H1 (cell line): ENCODE results near the gene MDM1. TPM values are rescaled to one million over a fixed set of nuclear protein-coding genes. Genes with fewer than 3 reads are reported as not detected.

Experiments
- CTCF ChIA-PET: fragments of 300-600 bp; sonication (Branson Sonifier 250); formaldehyde crosslinking; loops from one replicate; lab custom pipeline; 2021; ENCODE audit not compliant: partially characterized antibody; lab: Charles Lee
- POLR2A ChIA-PET: fragments of 300-600 bp; sonication (Branson Sonifier 250); formaldehyde crosslinking; loops from one replicate; lab custom pipeline; 2021; ENCODE audit warnings: inconsistent platforms; ENCODE audit not compliant: partially characterized antibody; lab: Charles Lee
- DNase-seq, 2 experiments: peaks; one replicate each; pipeline versions ENCODE4 v3.0.0 to v3.0.0-alpha.2; 2010 to 2022; ENCODE audit warnings: low spot score in 2 of 2, low read depth in 1 of 2, mixed read lengths in 1 of 2
- FAIRE-seq: peaks from 2 replicates; lab custom pipeline; 2011; peaks lifted over from hg19 to GRCh38; lab: Jason Lieb, UNC
- H2AFZ ChIP-seq: 2 replicates; pipeline ENCODE4 v1.8.1; 2012; ENCODE audit warnings: low read length, inconsistent platforms
- H2AK5ac ChIP-seq: 2 replicates; pipeline ENCODE4 v1.6.1; 2013; ENCODE audit warnings: low read depth, low read length
- H2BK120ac ChIP-seq: replicated peaks from 2 replicates; pipeline ENCODE3; 2013; ENCODE audit warnings: low read depth, low read length, inconsistent platforms
- H2BK12ac ChIP-seq: 2 replicates; pipeline ENCODE4 v1.6.1; 2013; ENCODE audit warnings: low read depth, low read length
- H2BK15ac ChIP-seq: 2 replicates; pipeline ENCODE4 v1.6.1; 2013; ENCODE audit warnings: low read length
- H2BK20ac ChIP-seq: 2 replicates; pipeline ENCODE4 v1.6.1; 2013; ENCODE audit warnings: low read length
- H2BK5ac ChIP-seq: 2 replicates; pipeline ENCODE4 v1.6.1; 2013; ENCODE audit warnings: low read depth, low read length
- H3K14ac ChIP-seq: 2 replicates; pipeline ENCODE4 v1.6.1; 2013; ENCODE audit warnings: inconsistent platforms; ENCODE audit not compliant: insufficient read length
- H3K18ac ChIP-seq: 2 replicates; pipeline ENCODE4 v1.6.1; 2013; ENCODE audit warnings: low read length; ENCODE audit errors: extremely low read depth
- H3K23ac ChIP-seq: 2 replicates; pipeline ENCODE4 v1.6.1; 2013; ENCODE audit warnings: inconsistent platforms; ENCODE audit not compliant: insufficient read length
- H3K23me2 ChIP-seq: 2 replicates; pipeline ENCODE4 v1.6.1; 2013; ENCODE audit warnings: low read depth, low read length
- H3K27ac ChIP-seq: 2 replicates; pipeline ENCODE4 v1.6.1; 2011; ENCODE audit warnings: low read depth, low read length, inconsistent platforms
- H3K27me3 ChIP-seq, 4 experiments: replicated peaks in 1 of 4; 1 replicate in 1 of 4; 2 replicates in 3 of 4; pipeline versions ENCODE4 v1.6.1 to v1.8.1; 2011 to 2013; ENCODE audit warnings: low read length in 3 of 4, mild to moderate bottlenecking in 3 of 4, inconsistent platforms in 2 of 4, mixed read lengths in 2 of 4, moderate library complexity in 1 of 4; ENCODE audit not compliant: control insufficient read depth in 3 of 4, insufficient read depth in 3 of 4; ENCODE audit errors: extremely low read depth in 1 of 4
- H3K36me3 ChIP-seq, 4 experiments: 2 replicates each; pipeline versions ENCODE4 v1.6.1 to v1.8.1; 2011 to 2013; ENCODE audit warnings: mild to moderate bottlenecking in 4 of 4, low read length in 3 of 4, moderate library complexity in 2 of 4, control low read depth in 1 of 4, inconsistent platforms in 1 of 4; ENCODE audit not compliant: insufficient read depth in 4 of 4, control insufficient read depth in 2 of 4
- H3K4ac ChIP-seq: replicated peaks from 2 replicates; pipeline ENCODE3; 2013; ENCODE audit warnings: low read length, low read depth, mixed read lengths, inconsistent platforms; ENCODE audit not compliant: insufficient read length
- H3K4me1 ChIP-seq, 4 experiments: replicated peaks in 1 of 4; 1 replicate in 1 of 4; 2 replicates in 3 of 4; pipeline versions ENCODE4 v1.6.1 to v1.8.1; 2011 to 2013; ENCODE audit warnings: low read length in 3 of 4, inconsistent platforms in 2 of 4, mixed read lengths in 1 of 4; ENCODE audit not compliant: insufficient read depth in 4 of 4, control insufficient read depth in 3 of 4
- H3K4me2 ChIP-seq, 2 experiments: 2 replicates each; pipeline versions ENCODE4 v1.6.1 to v1.8.1; 2011 to 2013; ENCODE audit warnings: low read depth in 2 of 2, low read length in 2 of 2, control low read depth in 1 of 2, inconsistent platforms in 1 of 2, mild to moderate bottlenecking in 1 of 2; ENCODE audit not compliant: insufficient read depth in 1 of 2
- H3K4me3 ChIP-seq, 4 experiments: fragments of 200-600, 300-600 bp in 1 of 4; sonication (generic), shearing (Covaris generic), sonication (Bioruptor Twin) in 1 of 4; 2 replicates each; pipeline versions ENCODE4 v1.5.1 to v1.8.1; 2011 to 2016; ENCODE audit warnings: low read length in 4 of 4, low read depth in 3 of 4, control low read depth in 2 of 4, inconsistent platforms in 2 of 4, mild to moderate bottlenecking in 2 of 4, mixed read lengths in 1 of 4, moderate library complexity in 1 of 4; ENCODE audit not compliant: insufficient read depth in 2 of 4; ENCODE audit errors: extremely low read depth in 1 of 4
- H3K56ac ChIP-seq: replicated peaks from 2 replicates; pipeline ENCODE3; 2013; ENCODE audit warnings: low read depth, mild to moderate bottlenecking, mixed read lengths, low read length, inconsistent platforms; ENCODE audit not compliant: insufficient read length
- H3K79me1 ChIP-seq: 2 replicates; pipeline ENCODE4 v1.6.1; 2013; ENCODE audit warnings: low read depth, low read length, control low read depth
- H3K79me2 ChIP-seq, 2 experiments: 2 replicates each; pipeline versions ENCODE4 v1.6.1 to v1.8.1; 2012 to 2013; ENCODE audit warnings: low read length in 2 of 2, mild to moderate bottlenecking in 2 of 2, inconsistent platforms in 1 of 2; ENCODE audit not compliant: insufficient read depth in 2 of 2, control insufficient read depth in 1 of 2
- H3K9ac ChIP-seq, 4 experiments: replicated peaks in 1 of 4; 1 replicate in 1 of 4; 2 replicates in 3 of 4; pipeline versions ENCODE4 v1.6.1 to v1.8.1; 2011 to 2013; ENCODE audit warnings: low read depth in 3 of 4, low read length in 3 of 4, control low read depth in 2 of 4, mild to moderate bottlenecking in 2 of 4, moderate library complexity in 2 of 4, inconsistent platforms in 1 of 4; ENCODE audit errors: extremely low read depth in 1 of 4
- H3K9me3 ChIP-seq, 2 experiments: 2 replicates each; pipeline versions ENCODE4 v1.6.1 to v1.8.1; 2012 to 2013; ENCODE audit warnings: mild to moderate bottlenecking in 2 of 2, moderate library complexity in 2 of 2, control low read depth in 1 of 2, inconsistent platforms in 1 of 2, low read depth in 1 of 2, low read length in 1 of 2, mixed read lengths in 1 of 2; ENCODE audit not compliant: insufficient read depth in 2 of 2
- H4K20me1 ChIP-seq, 2 experiments: replicated peaks in 1 of 2; 2 replicates each; pipeline versions ENCODE3 to v1.8.1; 2011 to 2013; ENCODE audit warnings: inconsistent platforms in 2 of 2, low read length in 2 of 2, mild to moderate bottlenecking in 1 of 2; ENCODE audit not compliant: insufficient read depth in 2 of 2, control insufficient read depth in 1 of 2
- H4K5ac ChIP-seq: 2 replicates; pipeline ENCODE4 v1.6.1; 2013; ENCODE audit warnings: low read length, low read depth, mixed read lengths, inconsistent platforms; ENCODE audit not compliant: insufficient read length
- H4K8ac ChIP-seq: 2 replicates; pipeline ENCODE4 v1.8.0; 2013; ENCODE audit warnings: mild to moderate bottlenecking, moderate library complexity, low read length, inconsistent platforms; ENCODE audit not compliant: insufficient read depth; ENCODE audit errors: extremely low read depth
- H4K91ac ChIP-seq: replicated peaks from 2 replicates; pipeline ENCODE3; 2013; ENCODE audit warnings: low read length, mixed read lengths, inconsistent platforms; ENCODE audit not compliant: insufficient read length
- BCL11A ChIP-seq, 2 experiments: IDR thresholded peaks; one replicate each; pipeline ENCODE4 v1.6.1; 2011; ENCODE audit warnings: low read depth in 2 of 2, low read length in 2 of 2, mild to moderate bottlenecking in 2 of 2
- CEBPB ChIP-seq: IDR thresholded peaks from 2 replicates; pipeline ENCODE4 v1.6.1; 2012; ENCODE audit warnings: low read depth, low read length
- EGR1 ChIP-seq: IDR thresholded peaks from 2 replicates; pipeline ENCODE4 v1.6.1; 2011; ENCODE audit warnings: low read depth, low read length, borderline replicate concordance
- EP300 ChIP-seq, 2 experiments: IDR thresholded peaks; 1 replicate in 1 of 2; 2 replicates in 1 of 2; pipeline ENCODE4 v1.6.1; 2011 to 2012; ENCODE audit warnings: low read depth in 2 of 2, low read length in 2 of 2, mild to moderate bottlenecking in 2 of 2, borderline replicate concordance in 1 of 2, inconsistent platforms in 1 of 2, moderate library complexity in 1 of 2
- EZH2 ChIP-seq: fragments of 200-600 bp; sonication (generic); IDR thresholded peaks from 2 replicates; pipeline ENCODE4 v1.7.1; 2012; ENCODE audit warnings: low read depth, mild to moderate bottlenecking, moderate library complexity, low read length, inconsistent platforms; ENCODE audit not compliant: severe bottlenecking
- FOSL1 ChIP-seq: IDR thresholded peaks from 2 replicates; pipeline ENCODE4 v1.6.1; 2011; ENCODE audit warnings: mild to moderate bottlenecking, low read depth, low read length, moderate library complexity; ENCODE audit not compliant: insufficient read depth
- GABPA ChIP-seq: IDR thresholded peaks from 2 replicates; pipeline ENCODE4 v1.6.1; 2011; ENCODE audit warnings: mild to moderate bottlenecking, low read length, moderate library complexity, borderline replicate concordance; ENCODE audit not compliant: insufficient read depth
- JUN ChIP-seq: IDR thresholded peaks from 2 replicates; pipeline ENCODE4 v1.6.1; 2011; ENCODE audit warnings: low read depth, mild to moderate bottlenecking, improper control_type of control experiment, low read length
- MAFK ChIP-seq: IDR thresholded peaks from 2 replicates; pipeline ENCODE4 v1.6.1; 2012; ENCODE audit warnings: low read depth, mild to moderate bottlenecking, improper control_type of control experiment, low read length
- POLR2A ChIP-seq, 2 experiments: IDR thresholded peaks; 1 replicate in 1 of 2; 2 replicates in 1 of 2; pipeline ENCODE4 v1.6.1; 2011; ENCODE audit warnings: low read depth in 2 of 2, low read length in 2 of 2, mild to moderate bottlenecking in 2 of 2; ENCODE audit errors: control extremely low read depth in 1 of 2
- SP4 ChIP-seq: IDR thresholded peaks from 2 replicates; pipeline ENCODE4 v1.6.1; 2012; ENCODE audit warnings: low read length, inconsistent platforms
- SRF ChIP-seq: IDR thresholded peaks from 2 replicates; pipeline ENCODE4 v1.6.1; 2011; ENCODE audit warnings: mild to moderate bottlenecking, low read depth, low read length, moderate library complexity
- SUZ12 ChIP-seq: fragments of 200-600 bp; sonication (generic); IDR thresholded peaks from 2 replicates; pipeline ENCODE4 v1.6.1; 2012; ENCODE audit warnings: mild to moderate bottlenecking, inconsistent platforms, low read length, moderate library complexity, mixed read lengths
- TAF7 ChIP-seq: optimal IDR thresholded peaks from 2 replicates; pipeline ENCODE3; 2011; ENCODE audit warnings: low read depth, mild to moderate bottlenecking, inconsistent platforms, low read length, moderate library complexity, borderline replicate concordance
- TCF12 ChIP-seq: IDR thresholded peaks from 2 replicates; pipeline ENCODE4 v1.6.1; 2011; ENCODE audit warnings: low read depth, mild to moderate bottlenecking, low read length
- WGBS, 2 experiments: shearing (Covaris generic) in 1 of 2; methylation state at CpG; one replicate each; pipeline versions ENCODE4 v1.1.6 to v1.1.7; 2013 to 2015; ENCODE audit warnings: low lambda C conversion rate in 2 of 2, mixed read lengths in 2 of 2, inconsistent platforms in 1 of 2, low coverage in 1 of 2, missing lambda C conversion rate in 1 of 2; ENCODE audit not compliant: insufficient replicate concordance in 2 of 2, insufficient coverage in 1 of 2, insufficient read length in 1 of 2; ENCODE audit errors: extremely low coverage in 1 of 2, missing lambda C conversion rate in 1 of 2; 5-methylcytosine and 5-hydroxymethylcytosine counted together
- polyA plus RNA-seq, 7 experiments: library from polyadenylated mRNA; depleted of rRNA in 3 of 7; stranded (reverse) in 5 of 7; unstranded in 2 of 7; fragments of >200 nt in 5 of 7; fragments of 200-250 nt in 2 of 7; gene quantifications; 1 replicate in 5 of 7; 2 replicates in 1 of 7; 4 replicates in 1 of 7; pipeline versions ENCODE4 v1.2.1 to v1.2.3, GENCODE V29; 2011 to 2013; ENCODE audit warnings: missing spikeins in 2 of 7, mixed read lengths in 2 of 7
- total RNA-seq: library from RNA; stranded (reverse); fragmentation: NEBNext Ultra II Directional; extraction: Animal tissue kit (Norgen Biotek cat#: 25700); gene quantifications from 2 replicates; pipeline ENCODE4 v1.2.1, GENCODE V29; 2021

Gene MDM1
- total and polyA plus RNA-seq, 2 of the 8 experiments (the other 6 are each of a cell fraction or from before 2014, with no cell fraction given) = 3.1 to 10.7 TPM

GRCh38 chr12:68348419-68348818 is 16.3 kb upstream of the MDM1 start:
- Histone ChIP-seq H3K27ac (no peak overlapping the region), H3K18ac (no peak overlapping the region), H2AK5ac (no peak overlapping the region), H3K4me1 (peaks cover 0 to 5% (median 3%) of the 10 kb centered on the region in 4 experiments; a peak in 4 of 7 replicates), H3K9me3 (no peaks in the 10 kb centered on the region), H3K56ac (no peak overlapping the region), H4K8ac (no peak overlapping the region), H3K9ac (no peak overlapping the region), H4K91ac (no peak overlapping the region), H2BK20ac (no peak overlapping the region)
- 90% methylated on average over 5 of the region's 5 CpGs; no CpG with 5 or more reads in 1 of the 2 experiments for WGBS, 2 experiments
- TF ChIP-seq TCF12 (no peak), GABPA (no peak), FOSL1 (no peak), SRF (no peak), TAF7 (no peak), BCL11A (IDR thresholded peaks at IDR 0.05; ENCODE audit: low read depth in 2 of 2, low read length in 2 of 2) (no peak), MAFK (no peak), EGR1 (no peak), SP4 (no peak), CEBPB (no peak), SUZ12 (no peak), EZH2 (no peak), JUN (no peak), EP300 (IDR thresholded peaks at IDR 0.05; ENCODE audit: borderline replicate concordance in 1 of 2, low read depth in 2 of 2, low read length in 2 of 2) (no peak), POLR2A (IDR thresholded peaks at IDR 0.05; ENCODE audit: control extremely low read depth in 1 of 2, low read depth in 2 of 2, low read length in 2 of 2) (no peak)
- TF ChIP-seq, all 59 proteins: peak for 0
- H2BK120ac ChIP-seq = no peak overlapping the region
- peaks cover 0 to 5% (median 0%) of the 10 kb centered on the region in 4 experiments; a peak in 1 of 7 replicates for H3K27me3 ChIP-seq
- CTCF ChIA-PET = interaction anchor here (0.8 to 2.5 kb wide), 4 partner anchors 11 to 126 kb away, joined by 3 to 9 read pairs (median 4); no protein-coding TSS in a partner anchor
- no peak overlapping the region for H3K14ac ChIP-seq
- H4K20me1 ChIP-seq = no peaks in the 10 kb centered on the region
- H3K23ac ChIP-seq = no peak overlapping the region
- no peak overlapping the region for H2BK12ac ChIP-seq
- no peak overlapping the region for H2BK5ac ChIP-seq
- no peaks in the 10 kb centered on the region for H3K36me3 ChIP-seq
- H3K4ac ChIP-seq = no peak overlapping the region
- 0 out of 2 replicates have a peak overlapping the region, but pooled peaks have one; percentile 36 for H2AFZ ChIP-seq
- no peak overlapping the region for H4K5ac ChIP-seq
- no peak overlapping the region for H3K4me3 ChIP-seq
- no peaks in the 10 kb centered on the region for H3K23me2 ChIP-seq
- DNase-seq (no peak), FAIRE-seq (no peak)
- H3K79me1 ChIP-seq = no peaks in the 10 kb centered on the region
- H2BK15ac ChIP-seq = no peak overlapping the region
- no peak overlapping the region for H3K4me2 ChIP-seq
- POLR2A ChIA-PET = interaction anchor here (1.7 kb wide), 1 partner anchor 16 kb away, joined by 4 read pairs; the partner anchor contains the start of gene MDM1
- H3K79me2 ChIP-seq = no peaks in the 10 kb centered on the region
